ENCODE results near the gene IRF9. TPM values are rescaled to one million over a fixed set of nuclear protein-coding genes. Genes with fewer than 3 reads are reported as not detected.

The IRF9 gene
- total and polyA plus RNA-seq, 2 of the 13 experiments (the other 11 are each of a cell fraction or from before 2014, with no cell fraction given), result 14.9 to 49.7 TPM

DNA sequence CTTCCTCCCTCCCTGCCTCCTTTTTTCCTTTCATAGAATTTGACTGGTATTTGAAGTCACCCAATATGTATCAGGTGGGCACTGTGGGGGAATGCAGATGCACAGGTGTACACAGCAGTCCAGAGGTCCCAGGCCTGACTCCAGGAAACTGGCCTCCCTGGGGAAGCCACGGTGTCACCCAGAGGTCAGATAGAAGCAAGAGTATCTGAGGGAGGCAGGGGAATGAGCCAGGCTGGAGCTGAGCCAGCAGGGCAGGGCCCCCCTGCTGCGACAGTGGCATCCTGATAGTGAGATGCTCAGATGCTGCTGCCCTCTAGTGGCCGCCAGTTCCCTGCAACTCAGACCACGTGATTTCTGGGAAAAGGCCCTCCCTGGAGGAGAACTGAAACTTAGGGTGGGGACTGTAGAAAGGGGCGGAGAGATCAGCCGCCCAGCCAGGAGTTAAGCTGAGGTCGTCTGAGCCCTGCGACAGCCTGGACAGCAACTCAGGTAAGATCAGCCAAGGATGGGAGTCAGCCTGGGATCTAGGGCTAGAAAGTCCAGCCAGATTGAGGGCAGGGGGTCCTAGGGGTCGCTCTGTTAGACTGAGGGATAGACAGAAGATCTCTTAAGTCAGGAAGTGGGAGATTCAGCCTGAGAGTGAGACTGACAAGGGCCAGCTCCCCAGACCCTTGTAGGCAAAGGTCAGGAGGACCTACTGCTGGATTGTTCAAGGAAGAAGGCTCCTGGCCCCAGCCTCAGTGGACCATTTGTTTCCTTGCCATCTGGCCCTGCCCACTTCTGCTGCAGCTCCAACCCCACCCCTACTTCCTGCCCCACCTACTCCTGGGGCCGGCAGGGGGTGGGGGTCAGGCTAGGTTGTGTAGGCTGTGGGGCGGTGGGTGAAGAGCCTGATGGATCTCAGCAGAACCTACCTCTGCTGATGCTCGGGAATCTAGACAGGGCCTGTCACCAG lies at the start of gene IRF9 (continued):
- TF ChIP-seq SP4 (CRISPR knock-in tag; IDR thresholded peaks at IDR 0.05) (peak; percentile 97), RORA (CRISPR knock-in tag; IDR thresholded peaks at IDR 0.05) (no peak), HMGXB3 (CRISPR knock-in tag; IDR thresholded peaks at IDR 0.05; ENCODE audit: borderline replicate concordance) (peak; percentile 98), SUZ12 (IDR thresholded peaks at IDR 0.05; ENCODE audit: low read depth, low read length) (no peak), FUBP1 (CRISPR knock-in tag; IDR thresholded peaks at IDR 0.05; ENCODE audit: borderline replicate concordance) (no peak; the same call in 1 of the 2 replicates), FOSL2 (CRISPR knock-in tag; IDR thresholded peaks at IDR 0.05) (peak; percentile 88), POLR2AphosphoS2 (IDR thresholded peaks at IDR 0.05; ENCODE audit: low read depth, low read length) (peak; percentile 79; the same call in 1 of the 2 replicates), FOXA1 (IDR thresholded peaks at IDR 0.05) (no peak), FOXA1 (CRISPR knock-in tag; IDR thresholded peaks at IDR 0.05) (peak; percentile 81), PHF8 (CRISPR knock-in tag; IDR thresholded peaks at IDR 0.05) (peak; percentile 81), ZNF260 (CRISPR knock-in tag; IDR thresholded peaks at IDR 0.05; ENCODE audit: borderline replicate concordance, low read depth) (no peak; the same call in 1 of the 2 replicates), THYN1 (CRISPR knock-in tag; IDR thresholded peaks at IDR 0.05; ENCODE audit: borderline replicate concordance, low read depth) (no peak; the same call in 1 of the 2 replicates), HOXD1 (CRISPR knock-in tag; IDR thresholded peaks at IDR 0.05) (peak; percentile 96), CREB1 (IDR thresholded peaks at IDR 0.05) (peak; percentile 74), CREB1 (CRISPR knock-in tag; IDR thresholded peaks at IDR 0.05) (no peak), ZNF44 (CRISPR knock-in tag; IDR thresholded peaks at IDR 0.05) (peak; percentile 83; the same call in 1 of the 2 replicates), MATR3 (CRISPR knock-in tag; IDR thresholded peaks at IDR 0.05) (peak; percentile 36)
- TF ChIP-seq, protein P1, sequence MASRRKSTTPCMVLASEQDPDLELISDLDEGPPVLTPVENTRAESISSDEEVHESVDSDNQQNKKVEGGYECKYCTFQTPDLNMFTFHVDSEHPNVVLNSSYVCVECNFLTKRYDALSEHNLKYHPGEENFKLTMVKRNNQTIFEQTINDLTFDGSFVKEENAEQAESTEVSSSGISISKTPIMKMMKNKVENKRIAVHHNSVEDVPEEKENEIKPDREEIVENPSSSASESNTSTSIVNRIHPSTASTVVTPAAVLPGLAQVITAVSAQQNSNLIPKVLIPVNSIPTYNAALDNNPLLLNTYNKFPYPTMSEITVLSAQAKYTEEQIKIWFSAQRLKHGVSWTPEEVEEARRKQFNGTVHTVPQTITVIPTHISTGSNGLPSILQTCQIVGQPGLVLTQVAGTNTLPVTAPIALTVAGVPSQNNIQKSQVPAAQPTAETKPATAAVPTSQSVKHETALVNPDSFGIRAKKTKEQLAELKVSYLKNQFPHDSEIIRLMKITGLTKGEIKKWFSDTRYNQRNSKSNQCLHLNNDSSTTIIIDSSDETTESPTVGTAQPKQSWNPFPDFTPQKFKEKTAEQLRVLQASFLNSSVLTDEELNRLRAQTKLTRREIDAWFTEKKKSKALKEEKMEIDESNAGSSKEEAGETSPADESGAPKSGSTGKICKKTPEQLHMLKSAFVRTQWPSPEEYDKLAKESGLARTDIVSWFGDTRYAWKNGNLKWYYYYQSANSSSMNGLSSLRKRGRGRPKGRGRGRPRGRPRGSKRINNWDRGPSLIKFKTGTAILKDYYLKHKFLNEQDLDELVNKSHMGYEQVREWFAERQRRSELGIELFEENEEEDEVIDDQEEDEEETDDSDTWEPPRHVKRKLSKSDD (CRISPR knock-in tag; IDR thresholded peaks at IDR 0.05; ENCODE audit: low read depth), result peak; percentile 96
- TF ChIP-seq, protein P2, sequence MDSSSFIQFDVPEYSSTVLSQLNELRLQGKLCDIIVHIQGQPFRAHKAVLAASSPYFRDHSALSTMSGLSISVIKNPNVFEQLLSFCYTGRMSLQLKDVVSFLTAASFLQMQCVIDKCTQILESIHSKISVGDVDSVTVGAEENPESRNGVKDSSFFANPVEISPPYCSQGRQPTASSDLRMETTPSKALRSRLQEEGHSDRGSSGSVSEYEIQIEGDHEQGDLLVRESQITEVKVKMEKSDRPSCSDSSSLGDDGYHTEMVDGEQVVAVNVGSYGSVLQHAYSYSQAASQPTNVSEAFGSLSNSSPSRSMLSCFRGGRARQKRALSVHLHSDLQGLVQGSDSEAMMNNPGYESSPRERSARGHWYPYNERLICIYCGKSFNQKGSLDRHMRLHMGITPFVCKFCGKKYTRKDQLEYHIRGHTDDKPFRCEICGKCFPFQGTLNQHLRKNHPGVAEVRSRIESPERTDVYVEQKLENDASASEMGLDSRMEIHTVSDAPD (CRISPR knock-in tag; IDR thresholded peaks at IDR 0.05), result peak; percentile 69; the same call in 1 of the 2 replicates

All from HepG2 (cell line).